Measurements from ENCODE around the gene PPP2R2B. TPM values are rescaled to one million over a fixed set of nuclear protein-coding genes. Genes with fewer than 3 reads are reported as not detected.
"Not testable (repeated sequence)": the region's sequence is repeated elsewhere in the genome, so short reads cannot be mapped to it uniquely, and the experiment has no call there.

The PPP2R2B gene
- total RNA-seq, 2 experiments from 2014 or later = 1.0 to 1.1 TPM

GRCh38 chr5:146586752-146587151 is 291.8 kb downstream of the PPP2R2B start:
- ChIA-PET POLR2A (no interaction called here), CTCF (no interaction called here)
- DNase-seq = no peak
- Mint-ChIP-seq H3K36me3 (no peaks in the 10 kb centered on the region), H3K4me3 (no peak overlapping the region), H3K4me1 (ENCODE audit: low read depth) (no peaks in the 10 kb centered on the region), H3K27ac (no peak overlapping the region), H3K27me3 (peaks cover 5% of the 10 kb centered on the region), H3K9me3 (no peaks in the 10 kb centered on the region)
- intact Hi-C loops (cut with micrococcal nuclease) = no loop called here

- no peak overlapping the region for H3K27ac Mint-ChIP-seq
- POLR2A ChIA-PET = no interaction called here
- DNase-seq = no peak
- no peak overlapping the region for H3K4me3 Mint-ChIP-seq
- H3K36me3 Mint-ChIP-seq = no peaks in the 10 kb centered on the region
- CTCF ChIA-PET = no interaction called here
- peaks cover 5% of the 10 kb centered on the region for H3K27me3 Mint-ChIP-seq
- no peaks in the 10 kb centered on the region for H3K4me1 Mint-ChIP-seq (ENCODE audit: low read depth)
- intact Hi-C loops (cut with micrococcal nuclease) = no loop called here
- no peaks in the 10 kb centered on the region for H3K9me3 Mint-ChIP-seq
These were observed 293.8 kb downstream of the PPP2R2B start for GRCh38 chr5:146584750-146585149.

- Mint-ChIP-seq H3K27me3 (peaks cover 5% of the 10 kb centered on the region), H3K4me3 (no peak overlapping the region), H3K36me3 (no peaks in the 10 kb centered on the region), H3K4me1 (ENCODE audit: low read depth) (no peaks in the 10 kb centered on the region), H3K9me3 (no peaks in the 10 kb centered on the region), H3K27ac (no peak overlapping the region)
- intact Hi-C loops (cut with micrococcal nuclease) = no loop called here
- CTCF ChIA-PET = no interaction called here
- POLR2A ChIA-PET = no interaction called here
- DNase-seq = no peak
These were observed 296.4 kb downstream of the PPP2R2B start for GRCh38 chr5:146582051-146582596.

GRCh38 chr5:146580237-146580636 is 298.3 kb downstream of the PPP2R2B start:
- Mint-ChIP-seq H3K36me3 (no peaks in the 10 kb centered on the region), H3K9me3 (peaks cover 8% of the 10 kb centered on the region), H3K27me3 (peaks cover 5% of the 10 kb centered on the region), H3K27ac (no peak overlapping the region), H3K4me3 (no peak overlapping the region), H3K4me1 (ENCODE audit: low read depth) (no peaks in the 10 kb centered on the region)
- CTCF ChIA-PET = no interaction called here
- intact Hi-C loops (cut with micrococcal nuclease) = no loop called here
- no peak for DNase-seq
- POLR2A ChIA-PET = no interaction called here

- H3K36me3 Mint-ChIP-seq = no peaks in the 10 kb centered on the region
- POLR2A ChIA-PET = no interaction called here
- CTCF ChIA-PET = no interaction called here
- intact Hi-C loops (cut with micrococcal nuclease) = no loop called here
- no peak overlapping the region for H3K27ac Mint-ChIP-seq
- no peak overlapping the region for H3K4me3 Mint-ChIP-seq
- DNase-seq = no peak
- H3K27me3 Mint-ChIP-seq = peaks cover 2% of the 10 kb centered on the region
- H3K4me1 Mint-ChIP-seq (ENCODE audit: low read depth) = no peaks in the 10 kb centered on the region
- H3K9me3 Mint-ChIP-seq = peaks cover 15% of the 10 kb centered on the region
These were observed 303.8 kb downstream of the PPP2R2B start for GRCh38 chr5:146574713-146575112.

GRCh38 chr5:146568161-146568560 is 310.4 kb downstream of the PPP2R2B start:
- H3K36me3 Mint-ChIP-seq = no peaks in the 10 kb centered on the region
- intact Hi-C loops (cut with micrococcal nuclease) = no loop called here
- CTCF ChIA-PET = interaction anchor here (3.3 kb wide), 1 partner anchor 397 kb away, joined by 25 read pairs; no protein-coding TSS in a partner anchor
- H3K27me3 Mint-ChIP-seq = no peaks in the 10 kb centered on the region
- H3K4me3 Mint-ChIP-seq = no peak overlapping the region
- no peak for DNase-seq
- H3K4me1 Mint-ChIP-seq (ENCODE audit: low read depth) = peaks cover 5% of the 10 kb centered on the region
- no peaks in the 10 kb centered on the region for H3K9me3 Mint-ChIP-seq
- POLR2A ChIA-PET = no interaction called here
- H3K27ac Mint-ChIP-seq = no peak overlapping the region

- intact Hi-C loops (cut with micrococcal nuclease) = loop anchor here (1.0 kb wide), 1 partner anchor 400 kb away; no protein-coding TSS in a partner anchor
- Mint-ChIP-seq H3K27ac (no peak overlapping the region), H3K4me1 (ENCODE audit: low read depth) (peaks cover 5% of the 10 kb centered on the region), H3K4me3 (no peak overlapping the region), H3K27me3 (no peaks in the 10 kb centered on the region), H3K36me3 (no peaks in the 10 kb centered on the region), H3K9me3 (no peaks in the 10 kb centered on the region)
- DNase-seq = peak; percentile 56
- ChIA-PET CTCF (interaction anchor here (0.8 to 3.3 kb wide), 5 partner anchors 17 to 623 kb away, joined by 3 to 25 read pairs (median 7); no protein-coding TSS in a partner anchor), POLR2A (no interaction called here)
These were observed 312.7 kb downstream of the PPP2R2B start for GRCh38 chr5:146565764-146566367.

DNA sequence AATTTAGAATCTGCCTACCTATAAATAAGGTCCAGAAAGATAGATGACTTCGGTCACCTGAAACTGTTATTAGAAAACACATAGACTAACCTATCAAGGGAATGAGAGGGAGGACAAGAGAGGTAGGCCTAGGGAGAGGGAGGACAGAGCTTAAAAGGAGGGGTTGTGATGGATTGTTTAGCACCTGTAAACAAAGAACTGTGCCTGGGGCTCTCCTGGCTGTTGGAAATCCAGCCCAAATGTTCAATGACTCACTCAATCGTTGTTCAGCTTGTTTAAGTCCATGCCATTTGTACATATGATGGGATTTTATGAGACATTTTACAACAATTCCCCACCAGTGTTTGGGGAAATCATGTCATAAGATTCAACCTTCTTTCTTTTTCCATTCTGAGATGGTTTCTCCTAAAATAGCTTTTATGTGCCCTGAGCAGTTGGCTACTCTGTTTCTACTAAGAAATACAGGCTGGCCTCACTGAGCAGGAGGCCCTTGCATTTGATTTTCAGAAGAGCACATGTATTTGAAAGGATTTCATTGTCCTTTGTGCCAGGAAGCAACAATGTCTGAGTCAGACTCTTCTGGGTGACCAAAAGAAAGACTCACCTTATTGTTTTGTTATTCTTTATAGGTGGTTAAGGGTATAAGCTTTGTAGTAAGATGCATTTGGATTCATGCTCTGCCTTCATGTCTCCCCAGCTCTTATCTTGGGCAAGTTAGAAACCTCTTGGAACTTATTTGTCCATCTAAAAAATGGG is 314.4 kb downstream of the PPP2R2B start:
- Mint-ChIP-seq H3K9me3 (no peaks in the 10 kb centered on the region), H3K36me3 (no peaks in the 10 kb centered on the region), H3K4me3 (no peak overlapping the region), H3K27me3 (no peaks in the 10 kb centered on the region), H3K4me1 (ENCODE audit: low read depth) (peaks cover 5% of the 10 kb centered on the region), H3K27ac (no peak overlapping the region)
- DNase-seq = no peak
- ChIA-PET POLR2A (no interaction called here), CTCF (interaction anchor here (1.5 to 1.8 kb wide), 2 partner anchors 402 to 625 kb away, joined by 5 to 6 read pairs; no protein-coding TSS in a partner anchor)
- intact Hi-C loops (cut with micrococcal nuclease) = no loop called here

DNA sequence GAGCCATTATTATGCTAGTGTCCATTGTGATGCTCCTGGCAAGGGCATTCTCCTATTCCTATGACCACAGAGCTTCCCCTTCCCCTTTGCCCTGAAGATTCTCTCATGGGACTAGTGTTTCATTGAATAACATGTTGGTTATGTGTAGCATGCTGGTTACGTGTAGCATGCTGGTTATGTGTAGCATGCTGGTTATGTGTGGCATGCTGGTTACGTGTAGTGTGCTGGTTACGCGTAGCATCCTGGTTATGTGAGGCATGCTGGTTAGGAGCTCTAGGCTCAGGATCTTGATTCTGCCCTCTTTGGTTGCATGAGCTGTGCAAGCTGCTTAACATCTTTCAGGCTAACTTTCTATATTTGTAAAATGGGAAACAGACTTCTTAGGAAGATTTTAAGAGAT is 316.1 kb downstream of the PPP2R2B start:
- Mint-ChIP-seq H3K9me3 (no peaks in the 10 kb centered on the region), H3K4me3 (no peak overlapping the region), H3K36me3 (no peaks in the 10 kb centered on the region), H3K27ac (no peak overlapping the region), H3K27me3 (no peaks in the 10 kb centered on the region), H3K4me1 (ENCODE audit: low read depth) (peaks cover 5% of the 10 kb centered on the region)
- no peak for DNase-seq
- CTCF ChIA-PET = no interaction called here
- intact Hi-C loops (cut with micrococcal nuclease) = no loop called here
- POLR2A ChIA-PET = no interaction called here

- intact Hi-C loops (cut with micrococcal nuclease) = no loop called here
- H3K27me3 Mint-ChIP-seq = no peaks in the 10 kb centered on the region
- H3K27ac Mint-ChIP-seq = no peak overlapping the region
- CTCF ChIA-PET = no interaction called here
- H3K9me3 Mint-ChIP-seq = no peaks in the 10 kb centered on the region
- DNase-seq = no peak
- no peak overlapping the region for H3K4me3 Mint-ChIP-seq
- POLR2A ChIA-PET = no interaction called here
- H3K36me3 Mint-ChIP-seq = no peaks in the 10 kb centered on the region
- peaks cover 5% of the 10 kb centered on the region for H3K4me1 Mint-ChIP-seq (ENCODE audit: low read depth)
These were observed 316.8 kb downstream of the PPP2R2B start for GRCh38 chr5:146561711-146562110.

DNA sequence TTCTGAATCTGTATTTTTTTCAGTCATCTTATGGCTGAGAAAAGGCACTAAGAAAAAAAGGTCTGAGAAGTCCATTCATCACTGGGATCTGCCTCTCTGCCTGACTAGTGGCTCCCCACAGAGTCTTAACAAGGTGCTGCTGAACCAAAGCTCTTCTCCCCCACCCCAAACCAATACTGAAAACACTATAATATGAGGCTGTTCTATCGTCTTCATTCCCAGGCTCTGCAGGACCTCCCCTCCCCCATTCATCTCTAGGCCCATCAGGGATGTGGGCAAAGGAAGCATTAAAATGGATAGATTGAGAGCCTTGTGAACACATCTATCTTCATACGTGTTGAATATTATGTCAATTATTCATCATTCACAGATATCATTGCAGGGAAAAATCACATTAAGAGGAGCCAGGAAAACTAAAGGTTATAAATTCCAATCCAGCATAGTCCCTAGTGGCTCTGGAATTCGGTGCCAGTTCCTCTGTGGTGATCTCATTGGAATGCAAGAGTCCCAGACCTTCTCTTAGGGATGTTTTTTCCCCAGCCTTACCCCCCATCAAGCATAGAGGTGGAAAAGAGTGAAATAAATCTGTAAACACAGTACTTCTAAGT is 318.2 kb downstream of the PPP2R2B start:
- POLR2A ChIA-PET = no interaction called here
- Mint-ChIP-seq H3K36me3 (no peaks in the 10 kb centered on the region), H3K4me3 (no peak overlapping the region), H3K27ac (no peak overlapping the region), H3K4me1 (ENCODE audit: low read depth) (no peaks in the 10 kb centered on the region), H3K9me3 (no peaks in the 10 kb centered on the region), H3K27me3 (peaks cover 2% of the 10 kb centered on the region)
- DNase-seq = no peak
- intact Hi-C loops (cut with micrococcal nuclease) = no loop called here
- CTCF ChIA-PET = no interaction called here

- DNase-seq, CTCF ChIA-PET: not testable (repeated sequence)
These were observed 321.7 kb downstream of the PPP2R2B start for GRCh38 chr5:146556884-146557283.

More at GRCh38 chr5:146556884-146557283, 321.7 kb downstream of the PPP2R2B start:
- H3K4me1 Mint-ChIP-seq (ENCODE audit: low read depth); H3K27me3 Mint-ChIP-seq; H3K9me3 Mint-ChIP-seq; intact Hi-C loops (cut with micrococcal nuclease); H3K27ac Mint-ChIP-seq; H3K36me3 Mint-ChIP-seq; POLR2A ChIA-PET; H3K4me3 Mint-ChIP-seq: not testable (repeated sequence)
